HG03354 (cell line): Measurements from ENCODE around the gene COX7A2.
A peak's percentile ranks its signal among the peaks of the same experiment; 100 is the strongest.

Source experiments
- ATAC-seq: cut with Tn5 transposase; IDR thresholded peaks from one replicate; pipeline ENCODE4 v1.9.1; 2021; ENCODE audit warnings: mild to moderate bottlenecking; ENCODE audit not compliant: unreplicated experiment, poor library complexity, severe bottlenecking

The COX7A2 gene

GRCh38 chr6:75272145-75272840, 28.7 kb upstream of the COX7A2 start:
- ATAC-seq: no peak

GRCh38 chr6:75268988-75269354, 25.4 kb upstream of the COX7A2 start:
- ATAC-seq: no peak

- ATAC-seq: no peak
Measured at GRCh38 chr6:75268121-75268987, 24.8 kb upstream of the COX7A2 start.

- ATAC-seq: no peak
Measured at GRCh38 chr6:75267461-75267860, 23.9 kb upstream of the COX7A2 start.

- ATAC-seq: peak; percentile 87
Measured at GRCh38 chr6:75266716-75267291, 23.2 kb upstream of the COX7A2 start.

GRCh38 chr6:75263401-75263750, 19.8 kb upstream of the COX7A2 start:
- ATAC-seq: no peak

GRCh38 chr6:75262716-75263400, 19.3 kb upstream of the COX7A2 start:
- no peak for ATAC-seq

GRCh38 chr6:75261299-75261698, 17.7 kb upstream of the COX7A2 start:
- ATAC-seq: no peak

- no peak for ATAC-seq
Measured at GRCh38 chr6:75257343-75258087, 13.9 kb upstream of the COX7A2 start.

- no peak for ATAC-seq
Measured at GRCh38 chr6:75250552-75250951, 7.0 kb upstream of the COX7A2 start.

GRCh38 chr6:75249837-75250236, 6.2 kb upstream of the COX7A2 start:
- ATAC-seq: no peak

- ATAC-seq: no peak
Measured at GRCh38 chr6:75246386-75246785, 2.8 kb upstream of the COX7A2 start.

GRCh38 chr6:75244063-75244584, 523 bp upstream of the COX7A2 start:
- peak; percentile 10 for ATAC-seq

GRCh38 chr6:75236630-75237029, 7.0 kb downstream of the COX7A2 start:
- no peak for ATAC-seq

- no peak for ATAC-seq
Measured at GRCh38 chr6:75235271-75235670, 8.3 kb downstream of the COX7A2 start.

GRCh38 chr6:75234126-75234865, 9.3 kb downstream of the COX7A2 start:
- no peak for ATAC-seq

GRCh38 chr6:75233092-75233615, 10.4 kb downstream of the COX7A2 start:
- no peak for ATAC-seq

- ATAC-seq: no peak
Measured at GRCh38 chr6:75230484-75231325, 12.9 kb downstream of the COX7A2 start.
